Mucosa of gallbladder (tissue), 1 donor: ENCODE measurements around the gene DMRT1. TPM values are rescaled to one million over a fixed set of nuclear protein-coding genes. Genes with fewer than 3 reads are reported as not detected.

Source experiments
- DNase-seq: peaks from one replicate; pipeline ENCODE4 v3.0.0-alpha.2; 2020; ENCODE audit warnings: low spot score
- total RNA-seq: library from RNA; stranded (reverse); gene quantifications from one replicate; pipeline ENCODE4 v1.2.1, GENCODE V29; 2021
- donor health status: DM: no; HTN: no; CAD: no.

The DMRT1 gene
- not detected for total RNA-seq

DNA sequence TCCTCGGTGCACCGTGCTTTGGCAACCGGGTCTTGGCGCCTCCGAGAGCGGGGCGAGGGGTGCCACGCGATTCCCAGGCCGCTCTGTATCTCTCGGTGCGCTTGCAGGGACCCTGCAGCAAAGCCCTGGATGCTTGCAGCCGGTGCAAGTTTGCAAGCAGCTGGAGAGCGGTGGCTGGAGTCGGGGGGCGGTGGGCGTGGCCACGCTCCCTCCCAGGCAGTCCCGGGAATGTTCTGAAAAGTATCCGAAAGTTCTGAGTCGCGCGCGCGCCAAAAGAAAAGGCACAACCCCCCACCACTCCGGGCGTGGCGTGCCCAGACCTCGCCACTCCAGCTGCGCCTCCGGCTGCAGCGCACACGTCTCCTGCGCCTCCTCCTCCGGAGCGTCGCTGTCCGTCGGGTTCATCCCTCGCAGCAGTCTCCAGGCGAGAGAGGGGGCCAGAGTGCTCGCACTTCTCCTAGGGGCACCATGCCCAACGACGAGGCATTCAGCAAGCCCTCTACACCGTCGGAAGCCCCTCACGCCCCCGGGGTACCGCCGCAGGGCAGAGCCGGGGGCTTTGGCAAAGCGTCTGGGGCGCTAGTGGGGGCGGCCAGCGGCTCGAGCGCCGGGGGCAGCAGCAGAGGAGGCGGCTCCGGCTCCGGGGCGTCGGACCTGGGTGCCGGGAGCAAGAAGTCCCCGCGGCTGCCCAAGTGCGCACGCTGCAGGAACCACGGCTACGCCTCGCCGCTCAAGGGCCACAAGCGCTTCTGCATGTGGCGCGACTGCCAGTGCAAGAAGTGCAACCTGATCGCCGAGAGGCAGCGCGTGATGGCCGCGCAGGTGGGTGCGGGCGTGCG, at the start of gene DMRT1:
TSS of gene DMRT1 (plus strand) at position 327 of the 839 bp plus-strand sequence. CDS start at position 469, 142 bp downstream.
- DNase-seq: no peak

DNA sequence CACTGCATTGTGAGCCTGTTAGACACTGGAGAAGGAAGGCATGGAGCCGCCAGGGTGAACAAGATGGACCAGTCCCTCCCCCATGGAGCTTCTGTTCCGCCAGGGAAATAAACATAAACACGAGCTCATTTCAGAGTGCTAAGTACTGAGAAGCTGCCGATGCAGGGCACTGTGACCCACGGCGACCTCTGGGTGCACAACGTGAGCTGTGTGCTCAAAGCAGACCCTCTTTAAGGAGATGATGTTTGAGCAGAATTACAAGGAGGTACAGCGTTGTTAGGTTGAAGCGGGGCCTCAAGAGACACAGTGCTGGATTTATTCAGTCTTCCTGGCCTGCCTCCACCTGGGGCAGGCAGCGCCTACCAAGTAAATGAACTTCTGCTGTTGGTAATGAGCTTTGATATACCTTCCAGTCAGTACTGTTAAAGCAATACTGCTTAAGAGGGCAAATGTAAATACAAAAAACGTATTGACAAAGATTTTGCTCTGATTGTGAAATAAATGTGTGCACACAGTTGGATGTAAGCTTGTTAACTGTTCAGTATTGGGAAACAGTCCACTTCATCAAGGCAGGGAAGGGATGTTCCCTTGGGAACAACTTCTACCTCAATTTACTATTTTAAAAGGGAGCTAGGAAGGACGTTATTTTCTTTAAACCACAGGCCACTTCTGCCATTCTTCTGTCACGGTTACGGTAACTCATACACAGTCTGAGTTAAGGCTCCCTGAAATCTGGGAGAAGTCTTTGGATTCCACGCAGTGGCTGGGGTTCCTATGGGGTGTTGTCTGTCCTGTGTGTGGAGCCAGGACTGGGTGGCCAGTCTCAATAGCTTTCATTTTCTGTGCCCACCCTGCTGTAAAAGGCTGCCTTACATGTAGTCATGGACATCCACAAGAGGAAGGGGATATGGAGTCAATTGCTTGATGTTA, 48.9 kb upstream of the DMRT1 start:
- DNase-seq: no peak

DNA sequence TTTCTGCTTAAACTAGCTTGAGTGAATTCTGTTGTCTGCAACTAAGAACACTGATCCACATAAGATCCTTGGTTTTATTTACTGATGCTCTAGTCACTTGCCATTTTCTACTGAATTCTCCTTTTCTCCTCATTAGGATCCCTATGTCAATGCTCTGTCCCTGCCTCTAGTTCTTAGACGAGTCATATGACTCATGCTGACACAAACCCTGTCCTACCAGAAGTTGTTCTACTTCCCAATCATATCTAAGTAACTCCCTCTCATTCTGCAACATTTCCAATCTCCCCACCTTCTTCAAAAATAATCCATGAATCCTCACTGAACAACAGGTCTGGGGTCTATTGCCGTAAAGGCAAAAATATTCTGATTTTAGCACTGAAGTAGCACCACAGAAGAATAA, 47.1 kb upstream of the DMRT1 start:
- DNase-seq: no peak

DNA sequence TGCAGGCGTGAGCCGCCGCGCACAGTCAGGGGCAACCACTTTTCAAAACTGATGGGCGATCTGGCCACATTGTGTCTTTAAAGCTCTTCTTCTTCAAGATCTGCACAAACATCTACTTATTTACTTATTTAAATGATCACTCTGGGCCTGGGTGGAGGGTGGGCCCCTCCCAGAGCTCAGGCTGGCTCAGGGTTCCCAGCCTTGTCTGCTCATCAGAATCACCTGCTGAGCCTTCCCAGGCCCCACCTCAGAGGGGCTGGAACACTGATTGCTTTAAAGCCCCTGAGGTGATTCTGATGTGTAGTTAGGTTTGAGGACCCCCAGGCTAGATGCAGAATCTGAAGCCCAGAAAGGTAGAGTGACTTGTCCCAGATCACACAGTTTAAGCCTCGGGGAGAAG, 45.6 kb upstream of the DMRT1 start:
- DNase-seq: no peak

DNA sequence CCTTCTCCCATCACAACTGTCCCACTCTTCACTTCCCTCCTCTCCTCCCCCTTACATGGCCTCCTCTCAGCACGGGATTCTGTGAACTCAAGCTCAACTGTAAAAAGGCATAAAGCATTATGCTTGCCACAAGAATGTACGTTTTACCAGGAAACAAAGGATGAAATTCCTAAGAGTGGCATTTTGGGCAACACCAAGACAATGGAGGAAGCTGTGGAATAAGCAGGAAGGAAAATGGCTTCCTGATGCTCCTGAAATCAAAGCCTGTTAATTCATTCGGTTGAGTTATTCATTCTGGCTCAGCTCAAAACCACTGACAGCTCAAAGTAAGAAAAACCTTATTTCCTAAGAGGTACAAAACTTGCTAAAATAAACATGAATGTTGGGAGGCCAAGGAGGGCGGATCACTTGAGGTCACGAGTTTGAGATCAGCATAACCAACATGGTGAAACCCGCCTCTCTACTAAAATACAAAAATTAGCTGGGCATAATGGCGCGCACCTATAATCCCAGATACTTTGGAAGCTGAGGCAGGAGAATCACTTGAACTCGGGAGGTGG, 40.8 kb upstream of the DMRT1 start:
- no peak for DNase-seq

DNA sequence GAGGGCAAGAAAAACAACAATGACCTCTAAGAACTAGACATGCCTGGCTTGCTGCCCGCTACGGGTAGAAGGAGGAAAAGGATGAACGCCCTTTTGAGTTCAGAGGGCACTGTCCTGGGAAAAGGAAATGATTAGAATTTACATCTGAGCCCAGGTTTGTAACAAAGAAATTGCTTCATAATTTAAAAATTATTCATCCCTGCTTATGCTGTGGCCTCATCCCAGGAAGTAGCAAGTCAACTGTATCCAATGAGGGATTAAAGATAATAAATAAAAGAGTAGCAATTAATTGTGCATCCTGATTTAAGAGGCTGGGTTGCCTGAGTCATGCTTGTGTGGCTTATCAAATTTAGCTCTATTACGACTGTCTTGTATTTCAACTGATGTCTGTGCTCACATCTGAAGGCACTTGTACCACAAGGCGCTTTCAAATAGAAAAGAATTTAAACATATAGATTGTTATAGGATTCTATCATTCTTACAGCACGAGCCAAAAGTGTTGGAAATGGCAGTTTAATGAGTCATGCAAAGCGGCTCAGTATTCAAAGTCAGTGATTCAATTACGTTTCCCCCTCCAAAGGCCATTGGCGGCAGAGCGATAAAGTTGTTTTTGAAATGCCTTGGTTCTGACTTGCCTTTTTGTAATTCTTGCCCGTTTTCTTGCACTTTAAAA, 40.0 kb upstream of the DMRT1 start:
- no peak for DNase-seq

DNA sequence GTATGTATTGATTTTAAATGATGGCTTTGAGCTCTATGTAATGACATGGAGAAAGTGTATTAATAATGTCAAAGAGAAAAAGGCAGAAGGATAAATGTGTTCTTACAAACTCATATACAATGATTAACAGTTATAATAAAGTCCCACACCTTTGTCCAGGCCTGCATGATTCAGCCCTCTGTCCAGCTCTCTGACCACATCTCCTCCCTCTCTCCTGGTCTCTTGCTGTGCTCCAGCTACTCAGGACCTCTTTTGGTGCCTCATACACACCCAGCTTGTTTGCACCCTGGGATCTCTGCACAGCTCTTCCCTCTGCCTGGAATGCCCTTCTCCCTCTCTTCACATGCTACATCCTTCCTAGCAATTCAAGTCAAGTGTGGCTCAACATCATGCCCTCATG, 37.5 kb upstream of the DMRT1 start:
- no peak for DNase-seq

DNA sequence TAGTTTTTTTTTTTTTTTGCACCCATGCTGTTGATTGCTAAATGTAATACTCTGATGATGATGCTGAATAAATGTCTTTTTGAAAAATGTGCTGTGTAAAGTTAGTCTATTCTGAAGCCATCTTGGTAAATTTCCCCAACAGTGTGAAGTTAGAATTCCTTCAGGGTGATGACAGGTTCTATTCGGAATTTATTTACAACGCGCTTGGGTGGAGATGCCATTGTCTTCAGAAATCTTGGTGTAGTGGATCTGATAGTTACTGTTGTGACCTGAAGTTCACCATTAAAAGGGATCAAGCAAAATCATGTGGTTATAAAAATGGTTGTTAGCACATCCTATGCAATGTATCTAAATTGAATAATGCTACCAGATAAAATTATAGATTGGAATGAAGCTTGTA, 36.3 kb upstream of the DMRT1 start:
- no peak for DNase-seq

DNA sequence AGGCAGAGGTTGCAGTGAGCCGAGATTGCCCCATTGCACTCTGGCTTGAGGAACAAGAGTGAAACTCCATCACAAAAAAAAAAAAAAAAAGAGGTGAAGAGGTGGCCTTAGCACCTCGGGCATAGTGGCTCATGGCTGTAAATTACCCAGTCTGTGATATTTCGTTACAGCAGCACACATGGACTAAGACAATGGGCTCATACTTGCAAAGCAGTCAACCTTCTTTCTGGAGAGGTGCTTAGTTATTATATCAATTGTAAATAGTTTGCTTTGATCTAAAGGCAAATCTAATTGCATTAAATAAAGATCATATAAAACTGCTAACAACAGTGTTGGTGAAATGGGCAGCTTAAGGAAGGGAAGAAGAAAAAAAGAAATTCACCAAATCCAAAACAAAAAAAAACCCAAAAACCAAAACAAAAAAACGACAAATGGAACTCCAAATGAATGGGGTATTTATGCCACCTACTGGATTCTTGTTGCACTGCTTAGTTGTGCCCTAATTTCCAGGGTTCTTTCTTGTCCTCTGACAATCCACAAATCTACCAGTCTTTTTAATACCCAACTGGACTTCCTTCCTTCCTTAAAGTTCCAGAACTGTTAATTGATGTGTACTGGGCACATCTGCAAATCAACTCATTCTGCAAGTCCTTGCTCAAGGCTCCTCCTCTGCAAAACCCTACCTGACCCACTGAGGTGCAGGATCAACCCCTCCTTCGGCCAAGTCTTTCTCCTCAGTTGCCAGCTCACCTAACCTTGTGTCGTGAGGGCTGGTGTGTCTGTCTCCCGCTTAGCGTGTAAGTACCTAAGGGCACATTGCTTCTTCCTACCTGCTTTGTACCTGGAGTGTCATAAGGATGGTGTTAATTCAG, 35.0 kb upstream of the DMRT1 start:
- DNase-seq: no peak

DNA sequence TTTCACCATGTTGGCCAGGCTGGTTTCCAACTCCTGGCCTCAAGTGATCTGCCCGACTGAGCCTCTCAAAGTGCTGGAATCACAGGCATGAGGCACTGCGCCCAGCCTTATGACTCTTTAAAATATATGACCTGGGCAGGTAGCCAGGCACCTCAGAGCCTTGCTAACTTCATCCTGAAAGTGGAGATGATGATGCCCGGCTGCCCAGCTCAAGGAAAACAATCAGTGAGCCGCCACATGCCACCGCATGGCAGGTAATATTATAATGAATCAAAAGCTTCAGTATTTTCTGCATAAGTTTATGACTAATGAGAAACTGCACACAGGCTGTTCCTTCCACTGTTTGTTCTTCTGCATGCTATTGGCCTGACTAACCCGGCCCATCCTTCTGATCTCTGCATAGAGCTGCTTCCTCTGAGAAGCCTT, 30.4 kb upstream of the DMRT1 start:
- no peak for DNase-seq

DNA sequence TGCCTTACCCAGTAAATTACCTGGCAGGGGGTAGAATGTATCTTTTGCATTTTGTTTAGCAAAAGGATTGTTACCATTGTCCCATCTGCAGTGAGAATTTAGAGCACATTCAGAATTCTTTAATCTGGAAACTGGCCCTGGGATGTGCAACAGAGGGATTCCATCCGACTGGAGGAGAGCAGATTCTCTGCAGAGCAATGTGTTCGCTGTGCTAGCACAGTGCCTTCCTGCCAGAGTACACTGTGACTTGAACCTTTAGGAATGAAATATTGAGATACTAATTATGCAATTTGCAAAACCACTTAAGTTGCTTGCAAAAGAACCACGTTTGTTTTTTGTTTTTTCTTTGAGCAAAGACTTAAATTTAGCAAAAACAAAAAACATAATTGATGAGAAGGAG, 22.5 kb upstream of the DMRT1 start:
- no peak for DNase-seq

DNA sequence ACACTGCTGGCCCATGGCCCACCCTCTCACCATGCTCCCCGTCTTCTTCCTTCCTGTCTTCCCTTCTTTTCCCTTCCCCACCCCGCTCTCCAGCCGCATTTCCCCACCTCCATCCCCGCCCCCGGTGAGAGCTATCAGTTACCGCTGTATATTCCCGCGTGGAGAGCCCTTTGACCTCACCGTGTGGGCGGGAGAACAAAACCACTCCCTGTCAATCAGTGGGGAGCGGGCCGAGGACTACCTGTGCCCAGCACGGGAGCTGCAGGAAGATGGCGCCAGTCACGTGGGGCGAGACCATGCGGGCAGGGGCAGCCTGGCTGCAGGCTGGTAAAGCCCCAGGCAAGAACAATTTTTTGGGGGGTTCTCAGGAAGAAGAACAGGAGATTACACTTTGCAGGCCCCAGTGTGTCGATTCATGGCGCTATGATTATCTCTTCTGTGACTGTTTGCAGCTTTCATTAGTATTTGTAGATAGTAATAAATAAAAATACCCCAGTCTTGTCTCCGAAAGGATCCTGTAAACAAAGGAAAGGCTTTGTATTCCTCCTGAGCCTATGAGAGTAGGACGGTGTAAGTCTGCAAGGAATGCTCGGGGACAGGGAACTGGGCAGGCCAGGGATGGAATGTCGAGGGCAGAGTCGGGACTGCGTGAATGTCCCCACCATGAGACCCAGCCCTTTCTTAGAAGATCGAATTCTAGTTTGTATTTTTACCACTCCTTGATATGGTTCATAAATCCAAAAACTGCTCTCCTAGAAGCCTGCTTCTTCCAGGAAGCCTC, 14.8 kb upstream of the DMRT1 start:
- DNase-seq: no peak

DNA sequence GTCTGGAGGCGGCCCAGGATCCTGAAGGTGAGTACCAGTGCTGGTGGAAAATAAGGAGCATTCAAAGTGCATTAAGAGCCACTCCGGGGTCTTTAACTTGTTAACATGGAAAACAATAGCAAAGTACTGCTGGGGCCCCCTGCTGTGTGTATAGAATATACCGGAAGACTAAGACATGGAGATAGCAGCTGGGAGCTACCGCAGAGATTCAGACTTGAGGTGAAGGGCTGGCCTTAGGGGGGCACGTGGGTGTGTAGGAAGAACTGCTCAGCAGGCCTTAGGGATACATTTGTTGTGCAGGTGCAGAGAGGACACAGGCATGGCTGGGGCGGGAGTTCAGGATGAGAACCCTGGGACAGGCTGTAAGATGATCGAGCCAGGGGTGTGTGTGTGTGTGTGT, 1.2 kb upstream of the DMRT1 start:
- DNase-seq: no peak

DNA sequence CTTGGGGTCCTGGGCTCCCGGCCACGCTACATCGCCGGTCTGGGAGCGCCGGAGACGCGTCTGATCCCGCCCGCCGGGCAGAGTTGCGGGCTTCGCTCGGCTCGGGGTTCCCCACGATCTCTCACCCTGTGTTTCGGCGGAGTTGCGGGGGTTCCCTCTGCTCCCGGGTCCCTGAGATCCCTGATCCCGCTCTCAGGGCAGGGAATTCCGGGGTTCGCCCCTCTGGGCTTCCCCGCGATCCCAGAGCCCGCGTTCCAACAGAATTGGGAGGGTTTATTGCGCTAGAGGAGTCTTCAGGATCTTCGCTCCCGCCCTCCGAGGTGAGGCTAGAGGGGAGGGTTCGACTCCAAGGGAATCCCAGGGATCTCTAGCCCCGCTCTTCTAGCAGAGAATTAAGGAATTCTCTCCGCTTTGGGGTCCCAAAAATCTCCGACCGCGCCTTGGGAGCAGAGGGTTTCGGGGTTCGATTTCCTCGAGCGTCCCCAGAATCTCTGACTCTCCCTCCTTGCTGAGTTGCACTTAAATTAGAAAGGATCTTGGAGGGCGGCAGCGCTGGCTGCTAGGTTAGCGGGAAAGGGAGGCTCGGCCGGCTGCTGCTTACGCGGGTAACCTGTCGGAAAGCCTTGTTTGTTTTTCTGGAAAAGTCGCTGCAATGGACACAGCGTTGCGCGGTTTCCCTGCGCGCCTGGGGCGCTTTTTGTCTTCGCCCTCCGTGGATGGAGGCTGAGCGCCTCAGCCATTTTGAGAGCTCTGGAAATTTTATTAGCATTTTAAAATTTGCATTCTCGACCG, 1.3 kb downstream of the DMRT1 start:
- no peak for DNase-seq

DNA sequence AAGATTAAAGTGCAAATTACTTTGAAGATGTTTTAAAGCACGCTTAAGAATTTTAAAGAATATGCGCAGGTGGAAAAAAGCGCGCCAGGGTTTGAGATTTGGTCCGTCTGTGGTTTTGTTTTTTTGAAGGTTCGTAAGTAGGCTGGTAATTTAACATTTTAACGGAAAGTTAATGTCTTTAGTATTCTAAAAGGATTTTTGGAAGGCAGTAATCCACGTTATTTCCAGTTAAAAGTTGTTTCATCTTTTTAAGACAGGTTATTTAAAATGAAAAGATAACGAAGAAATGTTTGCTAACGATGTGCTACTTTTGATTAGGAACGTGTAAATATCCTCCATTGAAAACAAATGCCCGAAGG, 1.9 kb downstream of the DMRT1 start:
- DNase-seq: no peak

DNA sequence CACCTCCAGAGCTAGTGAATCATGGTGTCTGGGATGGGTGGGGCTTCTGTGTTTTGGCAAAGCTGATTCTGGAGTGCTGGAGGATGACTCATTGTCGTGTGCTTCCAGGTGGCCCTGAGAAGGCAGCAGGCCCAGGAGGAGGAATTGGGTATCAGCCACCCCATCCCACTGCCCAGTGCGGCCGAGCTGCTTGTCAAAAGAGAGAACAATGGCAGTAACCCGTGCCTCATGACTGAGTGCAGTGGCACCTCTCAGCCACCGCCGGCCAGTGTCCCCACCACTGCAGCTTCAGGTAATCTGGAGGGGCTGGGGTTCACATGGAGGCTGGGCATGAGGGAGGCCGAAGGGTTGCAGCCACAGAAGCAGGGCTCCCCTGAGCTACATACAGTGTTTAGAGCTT, 5.4 kb downstream of the DMRT1 start:
- no peak for DNase-seq

DNA sequence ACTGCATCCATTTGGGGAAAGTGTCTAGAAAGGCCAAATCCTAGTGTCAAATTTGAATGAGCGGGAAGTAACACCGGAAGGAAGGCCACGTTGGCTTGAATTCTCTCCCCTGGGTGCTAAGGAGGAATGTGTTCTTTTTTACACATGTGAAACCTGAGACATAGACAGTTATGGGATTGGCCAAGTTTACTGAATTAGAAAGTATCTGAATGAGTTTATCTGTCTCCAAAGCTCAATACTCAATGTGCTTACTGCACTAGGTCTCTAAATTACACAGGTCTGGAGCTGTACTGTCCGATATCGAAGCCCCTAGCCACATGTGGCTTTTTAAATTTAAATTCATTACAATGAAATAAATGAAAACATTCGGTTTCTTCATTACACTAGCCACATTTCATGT, 6.0 kb downstream of the DMRT1 start:
- DNase-seq: no peak

DNA sequence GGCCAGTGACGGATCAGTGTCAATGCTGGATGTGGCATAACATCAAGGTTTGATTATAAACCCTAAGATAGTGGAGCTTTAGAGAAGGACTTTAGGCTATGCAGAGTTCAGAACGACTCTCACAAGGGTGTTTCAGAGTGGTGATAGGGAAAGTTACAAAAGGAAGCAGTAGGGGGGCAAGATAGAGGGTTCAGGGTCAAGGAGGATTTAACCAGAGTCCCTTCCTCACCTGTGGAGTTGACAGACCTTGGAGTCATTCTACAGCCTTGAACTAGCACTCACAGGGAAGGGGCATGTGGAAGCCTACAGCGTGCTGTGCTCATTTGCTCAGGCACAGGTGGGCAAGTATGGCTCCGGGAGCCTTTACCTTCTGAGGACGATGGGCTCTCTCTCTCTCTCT, 7.9 kb downstream of the DMRT1 start:
- DNase-seq: no peak

DNA sequence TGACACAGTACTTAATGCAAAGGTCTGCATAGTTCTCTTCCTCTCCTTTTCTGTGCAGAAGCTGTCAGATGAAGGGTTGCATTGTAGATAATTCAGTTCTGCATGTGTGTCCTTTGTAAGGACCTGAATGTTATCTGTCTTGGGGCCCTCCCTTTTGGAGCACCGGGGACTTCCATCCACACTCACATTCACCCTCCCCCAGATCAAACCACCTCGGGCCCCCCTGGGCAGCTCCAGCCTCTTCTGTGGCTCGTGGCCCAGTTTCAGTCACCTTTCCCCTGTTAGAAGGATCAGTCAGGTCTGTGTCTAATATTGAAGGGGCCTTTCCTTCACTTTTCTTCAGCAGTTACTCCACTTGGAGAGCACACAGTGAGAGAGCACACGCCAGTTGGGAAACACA, 11.0 kb downstream of the DMRT1 start:
- DNase-seq: no peak
